Measurements from ENCODE around the gene ITPRIPL2. TPM values are rescaled to one million over a fixed set of nuclear protein-coding genes. Genes with fewer than 3 reads are reported as not detected.

Gene ITPRIPL2
- total RNA-seq, 4 donors from 2014 or later = 22.9 to 79.3 (median 48.0) TPM

GRCh38 chr16:19132255-19132654 lies 18.5 kb downstream of the ITPRIPL2 start:
- no peaks in the 10 kb centered on the region for H3K27me3 ChIP-seq
- intact Hi-C loops (cut with DNase I; ENCODE audit: low total_unique reads) (no loop called here), in situ Hi-C loops (cut with MboI; ENCODE audit: low pct_ligation_motif_present in 1 of 4, low pct_unique_long_range_greater_than_20kb in 1 of 4, low sequenced_read_pairs in 3 of 4) (no loop called here)
- peak overlapping the region; percentile 65 to 79 (median 70) for H3K27ac ChIP-seq
- TF ChIP-seq EP300 (IDR thresholded peaks at IDR 0.05; ENCODE audit: low read depth) = no peak
- no peak for TF ChIP-seq CTCF (IDR thresholded peaks at IDR 0.05)
- H3K4me3 ChIP-seq = no peak overlapping the region
- no peaks in the 10 kb centered on the region for H3K9me3 ChIP-seq
- peaks cover 26 to 57% (median 42%) of the 10 kb centered on the region in 4 donors for H3K4me1 ChIP-seq
- no peak for DNase-seq
- no peaks in the 10 kb centered on the region for H3K36me3 ChIP-seq
- 67% methylated on average over 1 of the region's 1 CpG; no CpG with 5 or more reads in 1 of the 2 donors for WGBS, 2 donors (ENCODE audit: low coverage in 1 of 2)

- in situ Hi-C loops (cut with MboI; ENCODE audit: low pct_ligation_motif_present in 1 of 4, low pct_unique_long_range_greater_than_20kb in 1 of 4, low sequenced_read_pairs in 3 of 4) = no loop called here
Measured at GRCh38 chr16:19132898-19133297, 19.1 kb downstream of the ITPRIPL2 start.

GRCh38 chr16:19133600-19133999 lies 19.8 kb downstream of the ITPRIPL2 start:
- H3K36me3 ChIP-seq = no peaks in the 10 kb centered on the region
- peaks cover 27 to 66% (median 49%) of the 10 kb centered on the region in 4 donors for H3K4me1 ChIP-seq
- TF ChIP-seq POLR2A (IDR thresholded peaks at IDR 0.05) (no peak), CTCF (IDR thresholded peaks at IDR 0.05) (no peak), EP300 (IDR thresholded peaks at IDR 0.05; ENCODE audit: low read depth) (no peak), POLR2AphosphoS5 (IDR thresholded peaks at IDR 0.05) (no peak)
- intact Hi-C loops (cut with DNase I; ENCODE audit: low total_unique reads) = no loop called here
- no peaks in the 10 kb centered on the region for H3K27me3 ChIP-seq
- no peak overlapping the region for H3K27ac ChIP-seq
- in situ Hi-C loops (cut with MboI; ENCODE audit: low pct_ligation_motif_present in 1 of 4, low pct_unique_long_range_greater_than_20kb in 1 of 4, low sequenced_read_pairs in 3 of 4) = no loop called here
- H3K9me3 ChIP-seq = no peaks in the 10 kb centered on the region
- no peak for DNase-seq
- no peak overlapping the region for H3K4me3 ChIP-seq
- 83 to 86% methylated on average over 1 of the region's 1 CpG for WGBS, 2 donors (ENCODE audit: low coverage in 1 of 2)

More at GRCh38 chr16:19132898-19133297, 19.1 kb downstream of the ITPRIPL2 start:
- H3K27ac ChIP-seq = peak overlapping the region; percentile 65 to 79 (median 70)
- TF ChIP-seq POLR2AphosphoS5 (IDR thresholded peaks at IDR 0.05) (peak in 2 of 3 donors; percentile 35 to 38), CTCF (IDR thresholded peaks at IDR 0.05) (no peak)
- H3K4me3 ChIP-seq = no peak overlapping the region
- H3K4me1 ChIP-seq = peaks cover 27 to 63% (median 46%) of the 10 kb centered on the region in 4 donors
- intact Hi-C loops (cut with DNase I; ENCODE audit: low total_unique reads) = no loop called here
- WGBS, 2 donors (ENCODE audit: low coverage in 1 of 2) = 71 to 100% methylated on average over 2 to 11 of the region's 11 CpGs
- DNase-seq = no peak
- H3K27me3 ChIP-seq = no peaks in the 10 kb centered on the region
- no peaks in the 10 kb centered on the region for H3K9me3 ChIP-seq
- no peaks in the 10 kb centered on the region for H3K36me3 ChIP-seq

GRCh38 chr16:19135201-19135842 lies 21.6 kb downstream of the ITPRIPL2 start:
- no peak for TF ChIP-seq POLR2A (IDR thresholded peaks at IDR 0.05)
- no peak for TF ChIP-seq POLR2AphosphoS5 (IDR thresholded peaks at IDR 0.05)
- TF ChIP-seq EP300 (IDR thresholded peaks at IDR 0.05; ENCODE audit: low read depth) = no peak
- TF ChIP-seq CTCF (IDR thresholded peaks at IDR 0.05) = no peak
- in situ Hi-C loops (cut with MboI; ENCODE audit: low pct_ligation_motif_present in 1 of 4, low pct_unique_long_range_greater_than_20kb in 1 of 4, low sequenced_read_pairs in 3 of 4) (no loop called here), intact Hi-C loops (cut with DNase I; ENCODE audit: low total_unique reads) (no loop called here)
- Histone ChIP-seq H3K4me1 (peaks cover 33 to 71% (median 49%) of the 10 kb centered on the region in 4 donors), H3K27ac (peak overlapping the region in 3 of 4 donors; percentile 54 to 64 (median 64)), H3K9me3 (no peaks in the 10 kb centered on the region), H3K36me3 (no peaks in the 10 kb centered on the region), H3K4me3 (no peak overlapping the region), H3K27me3 (no peaks in the 10 kb centered on the region)
- DNase-seq = no peak
- 69 to 80% methylated on average over 2 to 10 of the region's 10 CpGs for WGBS, 2 donors (ENCODE audit: low coverage in 1 of 2)

All from transverse colon (tissue), 4 donors.